K562 (cell line): ENCODE data around the gene WNT16. TPM values are rescaled to one million over a fixed set of nuclear protein-coding genes. Genes with fewer than 3 reads are reported as not detected.

ENCODE experiments used
- ATAC-seq: fragments of 200-7000 bp; cut with Tn5 transposase; 3 replicates; pipeline ENCODE4 v1.9.1; 2020; ENCODE audit warnings: moderate library complexity
- BruUV-seq: library from RNA; stranded (reverse); fragments of 400-500 nt; replicated peaks from 2 replicates; lab custom pipeline; 2021; lab: Mats Ljungman, UMichigan
- CTCF ChIA-PET: fragments of 300-600 bp; formaldehyde crosslinking; extraction: SDS; loops from one replicate; lab custom pipeline; 2021; ENCODE audit warnings: low intra/inter-chr PET ratio; lab: Yijun Ruan, JAX
- POLR2A ChIA-PET: fragments of 300-600, 350-650 bp; sonication (Branson Sonifier 250); formaldehyde crosslinking; extraction: SDS; loops from one replicate; lab custom pipeline; 2021; ENCODE audit warnings: antibody characterized with exemption, inconsistent platforms; lab: Yijun Ruan, JAX
- DNase-seq, 4 experiments: peaks; one replicate each; pipeline versions ENCODE4 v3.0.0 to v3.0.0-alpha.2; 2011 to 2018; ENCODE audit warnings: low spot score in 3 of 4, mixed read lengths in 3 of 4; ENCODE audit errors: extremely low read depth in 1 of 4
- FAIRE-seq: peaks from 2 replicates; lab custom pipeline; 2011; peaks lifted over from hg19 to GRCh38; lab: Jason Lieb, UNC
- H2AFZ ChIP-seq: 2 replicates; pipeline ENCODE4 v1.6.0; 2011; ENCODE audit warnings: low read depth, low read length, control low read depth, inconsistent platforms
- H3K27ac ChIP-seq: fragments of 200-600 bp; 3 replicates; pipeline ENCODE4 v1.8.0; 2011; ENCODE audit warnings: low read depth, mild to moderate bottlenecking, control low read depth, inconsistent platforms, low read length, moderate library complexity, mixed read lengths; ENCODE audit errors: extremely low read depth
- H3K27me3 ChIP-seq, 2 experiments: fragments of 300-600 bp in 1 of 2; 2 replicates in 1 of 2; 3 replicates in 1 of 2; pipeline versions ENCODE4 v1.6.0 to v1.8.0; 2011; ENCODE audit warnings: inconsistent platforms in 2 of 2, low read length in 2 of 2, mild to moderate bottlenecking in 1 of 2, mixed read lengths in 1 of 2, moderate library complexity in 1 of 2; ENCODE audit not compliant: control insufficient read depth in 2 of 2, insufficient read depth in 2 of 2
- H3K36me3 ChIP-seq: fragments of 300-600 bp; 3 replicates; pipeline ENCODE4 v1.8.0; 2011; ENCODE audit warnings: mild to moderate bottlenecking, low read length, inconsistent platforms; ENCODE audit not compliant: control insufficient read depth, insufficient read depth
- H3K4me1 ChIP-seq, 2 experiments: fragments of 200-600 bp in 1 of 2; replicated peaks in 1 of 2; 2 replicates in 1 of 2; 3 replicates in 1 of 2; pipeline versions ENCODE4 v1.5.1 to v1.8.0; 2011; ENCODE audit warnings: inconsistent platforms in 2 of 2, low read length in 2 of 2, mild to moderate bottlenecking in 1 of 2, mixed read lengths in 1 of 2, moderate library complexity in 1 of 2; ENCODE audit not compliant: control insufficient read depth in 2 of 2, insufficient read depth in 2 of 2
- H3K4me2 ChIP-seq: 2 replicates; pipeline ENCODE4 v1.6.1; 2011; ENCODE audit warnings: low read length, control low read depth, inconsistent platforms, mixed read lengths; ENCODE audit not compliant: insufficient read depth
- H3K4me3 ChIP-seq: fragments of 200-600 bp; sonication (generic), shearing (Covaris generic); 2 replicates; pipeline ENCODE4 v1.5.1; 2016; ENCODE audit warnings: control low read depth, inconsistent platforms
- H3K79me2 ChIP-seq: fragments of 200-600 bp; 3 replicates; pipeline ENCODE4 v1.8.0; 2011; ENCODE audit warnings: low read length, inconsistent platforms; ENCODE audit not compliant: control insufficient read depth, insufficient read depth
- H3K9ac ChIP-seq, 2 experiments: 2 replicates each; pipeline versions ENCODE4 v1.6.0 to v1.6.1; 2011; ENCODE audit warnings: low read depth in 2 of 2, low read length in 2 of 2, control low read depth in 1 of 2, inconsistent platforms in 1 of 2, mild to moderate bottlenecking in 1 of 2, mixed read lengths in 1 of 2; ENCODE audit not compliant: insufficient read depth in 1 of 2
- H3K9me1 ChIP-seq: one replicate; pipeline ENCODE4 v1.6.0; 2011; ENCODE audit warnings: inconsistent platforms, mild to moderate bottlenecking, low read length, moderate library complexity; ENCODE audit not compliant: control insufficient read depth, insufficient read depth
- H3K9me3 ChIP-seq: replicated peaks from 2 replicates; pipeline ENCODE4 v1.5.1; 2011; ENCODE audit warnings: low read depth, low read length, inconsistent platforms; ENCODE audit not compliant: control insufficient read depth, insufficient read depth
- H4K20me1 ChIP-seq: replicated peaks from 2 replicates; pipeline ENCODE4 v1.6.1; 2011; ENCODE audit warnings: low read length, inconsistent platforms, mixed read lengths; ENCODE audit not compliant: control insufficient read depth, insufficient read depth
- CBX2 ChIP-seq: fragments of 200-600 bp; sonication (generic); IDR thresholded peaks from one replicate; pipeline ENCODE4 v1.6.1; 2012; ENCODE audit warnings: mild to moderate bottlenecking, low read length, inconsistent platforms; ENCODE audit not compliant: insufficient read depth, poor library complexity, severe bottlenecking
- CTCF ChIP-seq, 3 experiments: IDR thresholded peaks in 2 of 3; conservative IDR thresholded peaks in 1 of 3; 2 replicates each; pipeline ENCODE4 v1.5.1; 2011 to 2012; ENCODE audit warnings: low read length in 3 of 3, mild to moderate bottlenecking in 3 of 3, control low read depth in 2 of 3, improper control_type of control experiment in 1 of 3, inconsistent platforms in 1 of 3, low read depth in 1 of 3, mixed read lengths in 1 of 3, moderate library complexity in 1 of 3; ENCODE audit not compliant: insufficient read depth in 2 of 3
- CTCFL ChIP-seq: IDR thresholded peaks from 2 replicates; pipeline ENCODE4 v1.6.1; 2011; ENCODE audit warnings: borderline replicate concordance, low read depth, mild to moderate bottlenecking, moderate library complexity, low read length; ENCODE audit not compliant: insufficient read depth, poor library complexity, severe bottlenecking
- NFRKB ChIP-seq: fragments of 450-650 bp; IDR thresholded peaks from 2 replicates; pipeline ENCODE4 v1.6.1; 2016; ENCODE audit warnings: low read depth
- PHB2 ChIP-seq: fragments of 450-650 bp; IDR thresholded peaks from 2 replicates; pipeline ENCODE4 v1.6.1; 2017; ENCODE audit warnings: low read depth
- POLR2B ChIP-seq: fragments of 450-650 bp; IDR thresholded peaks from 2 replicates; pipeline ENCODE4 v1.6.1; 2018; ENCODE audit warnings: low read depth; ENCODE audit not compliant: partially characterized antibody
- POLR2G ChIP-seq: fragments of 200-400 bp; formaldehyde crosslinking; IDR thresholded peaks from 2 replicates; pipeline ENCODE4 v1.6.1; 2017; ENCODE audit warnings: low read depth, mild to moderate bottlenecking, antibody characterized with exemption, low read length, moderate library complexity
- RBM22 ChIP-seq: fragments of 200-400 bp; formaldehyde crosslinking; IDR thresholded peaks from 2 replicates; pipeline ENCODE4 v1.6.1; 2018; ENCODE audit warnings: low read length, low read depth; ENCODE audit not compliant: poor library complexity, severe bottlenecking
- ZBTB9 ChIP-seq: fragments of 450-650 bp; formaldehyde crosslinking; IDR thresholded peaks from 2 replicates; pipeline ENCODE4 v1.4.0; 2020; ENCODE audit warnings: mild to moderate bottlenecking, moderate library complexity
- ZC3H11A ChIP-seq: IDR thresholded peaks from 2 replicates; pipeline ENCODE4 v1.6.1; 2012; ENCODE audit warnings: low read depth, low read length, improper control_type of control experiment
- WGBS: fragments of 100-300 bp; shearing (Covaris generic); methylation state at CpG from one replicate; pipeline ENCODE4 v1.1.6; 2016; ENCODE audit warnings: low coverage, mixed read lengths; ENCODE audit not compliant: insufficient coverage; ENCODE audit errors: missing lambda C conversion rate; 5-methylcytosine and 5-hydroxymethylcytosine counted together
- in situ Hi-C: fragments of 300-500 bp; cut with MboI; formaldehyde crosslinking; loops from 4 replicates; pipeline ENCODE4 v1.15.0; 2018; ENCODE audit warnings: inconsistent platforms, mixed read lengths
- intact Hi-C: fragments of 100-400 bp; cut with micrococcal nuclease; formaldehyde crosslinking; loops from 2 replicates; pipeline ENCODE4 v1.14.2; 2022
- polyA plus RNA-seq, 8 experiments: library from polyadenylated mRNA; depleted of rRNA in 4 of 8; stranded (reverse) in 5 of 8; unstranded in 3 of 8; fragments of >200 nt; fragmentation: Nextera tagmentation in 2 of 8; fragmentation: Illumina TruSeq in 1 of 8; extraction: Ambion mirVana in 2 of 8; extraction: Trizol in 1 of 8; gene quantifications; 2 replicates each; pipeline versions ENCODE4 v1.2.1 to v1.2.3, GENCODE V29; 2011 to 2014; ENCODE audit warnings: inconsistent platforms in 1 of 8, missing spikeins in 1 of 8
- total RNA-seq, 7 experiments: library from RNA; depleted of rRNA in 6 of 7; stranded (reverse); fragments of >200 nt in 6 of 7; fragmentation: Illumina TruSeq in 2 of 7; extraction: Trizol in 2 of 7; gene quantifications; 2 replicates each; pipeline versions ENCODE4 v1.2.1 to v1.2.3, GENCODE V29; 2011 to 2021; ENCODE audit warnings: low replicate concordance in 1 of 7

Gene WNT16
- total and polyA plus RNA-seq, 9 of the 15 experiments (the other 6 are each of a cell fraction or from before 2014, with no cell fraction given), result 0.06 to 0.07 TPM; not detected in 7

GRCh38 chr7:121306565-121306964 lies 22.2 kb upstream of the WNT16 start:
- no peak for FAIRE-seq
- BruUV-seq, result no TSS peak
- H3K27me3 ChIP-seq, result peaks cover 0 to 3% of the 10 kb centered on the region in 2 experiments; a peak in 1 of 5 replicates
- intact Hi-C loops (no loop called here), in situ Hi-C loops (no loop called here)
- no peak overlapping the region for H2AFZ ChIP-seq
- DNase-seq, result no peak
- H4K20me1 ChIP-seq, result no peaks in the 10 kb centered on the region
- no peaks in the 10 kb centered on the region for H3K9me1 ChIP-seq
- H3K36me3 ChIP-seq, result no peaks in the 10 kb centered on the region
- no peak for TF ChIP-seq CTCFL
- TF ChIP-seq NFRKB, result no peak
- TF ChIP-seq CBX2, result no peak
- TF ChIP-seq ZC3H11A, result no peak
- peak; percentile 64 for TF ChIP-seq POLR2G
- TF ChIP-seq ZBTB9, result no peak
- peak; percentile 48 for TF ChIP-seq RBM22
- peak; percentile 6 for TF ChIP-seq POLR2B
- TF ChIP-seq PHB2, result no peak
- TF ChIP-seq CTCF (IDR thresholded peaks at IDR 0.05 in 2 of 3, conservative IDR thresholded peaks at IDR 0.05 in 1 of 3; ENCODE audit: insufficient read depth in 2 of 3, low read depth in 1 of 3, low read length in 3 of 3), result no peak
- no peaks in the 10 kb centered on the region for H3K4me1 ChIP-seq
- no peaks in the 10 kb centered on the region for H3K9me3 ChIP-seq
- no peaks in the 10 kb centered on the region for H3K79me2 ChIP-seq
- no peak overlapping the region for H3K4me2 ChIP-seq
- POLR2A ChIA-PET, result no interaction called here
- WGBS, result 33% methylated on average over 3 of the region's 3 CpGs
- no peak for ATAC-seq
- no peak overlapping the region for H3K27ac ChIP-seq
- CTCF ChIA-PET, result no interaction called here
- no peak overlapping the region for H3K9ac ChIP-seq
- H3K4me3 ChIP-seq, result no peak overlapping the region
